Thyroid gland (tissue), 4 donors: ENCODE results near the gene TNRC18.

Experiments used
- CTCF ChIP-seq, 6 experiments: fragments of 200-600 bp in 3 of 6; fragments of 450-650 bp in 3 of 6; sonication (generic) in 3 of 6; IDR thresholded peaks; one replicate each; pipeline ENCODE4 v1.5.1; 2016 to 2019; ENCODE audit warnings: antibody characterized with exemption in 6 of 6, mild to moderate bottlenecking in 2 of 6, inconsistent platforms in 1 of 6, moderate library complexity in 1 of 6
- POLR2A ChIP-seq, 2 donors: fragments of 450-650 bp; IDR thresholded peaks; one replicate each; pipeline ENCODE4 v1.6.1; 2017; ENCODE audit warnings: antibody characterized with exemption in 2 of 2, mild to moderate bottlenecking in 2 of 2, moderate library complexity in 1 of 2

- TF ChIP-seq CTCF (IDR thresholded peaks at IDR 0.05), result no peak
- TF ChIP-seq POLR2A (IDR thresholded peaks at IDR 0.05), result no peak
Measured at GRCh38 chr7:5448378-5449037, 24.9 kb upstream of the TNRC18 start.
